ENCODE data around the gene KREMEN2.

The KREMEN2 gene

GRCh38 chr16:3013998-3014690 lies 50.1 kb downstream of the KREMEN2 start:
- Histone ChIP-seq H3K36me3 (no peaks in the 10 kb centered on the region), H3K4me3 (no peak overlapping the region), H4K20me1 (peaks cover 0 to 15% (median 0%) of the 10 kb centered on the region in 11 experiments; a peak in 5 of 22 replicates), H3K4me1 (peaks cover 6 to 28% (median 20%) of the 10 kb centered on the region in 10 experiments), H3K27me3 (peaks cover 45 to 90% (median 66%) of the 10 kb centered on the region in 11 experiments), H3K27ac (no peak overlapping the region), H3K9me3 (replicated peaks in 1 of 11) (no peaks in the 10 kb centered on the region), H3K4me2 (no peak overlapping the region), H3K9ac (no peak overlapping the region)
- no peak for TF ChIP-seq Cebpa-rat (IDR thresholded peaks at IDR 0.05)

DNA sequence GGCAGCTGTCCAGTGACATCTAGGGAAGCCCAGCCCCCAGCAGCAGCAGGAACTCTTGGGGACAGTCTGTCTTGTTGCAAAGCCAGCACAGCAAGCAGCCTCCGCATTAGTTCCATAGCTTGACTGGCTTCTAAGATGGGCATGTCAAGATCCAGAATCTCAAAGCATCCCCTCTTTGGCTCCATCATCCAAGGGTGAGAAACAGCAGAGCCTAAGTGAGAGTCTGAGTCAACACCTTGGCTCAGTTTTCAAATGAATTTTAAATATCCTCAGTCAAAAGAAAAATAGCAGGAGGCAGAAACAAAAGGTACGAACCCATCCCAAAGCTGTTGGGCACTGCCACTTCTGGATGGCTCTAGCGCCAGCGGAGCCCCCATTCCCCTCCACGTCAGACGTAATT lies 50.9 kb downstream of the KREMEN2 start:
- H3K9me3 ChIP-seq (replicated peaks in 1 of 11) = no peaks in the 10 kb centered on the region
- no peak for TF ChIP-seq Cebpa-rat (IDR thresholded peaks at IDR 0.05)
- no peak overlapping the region for H3K4me3 ChIP-seq
- peaks cover 8 to 32% (median 27%) of the 10 kb centered on the region in 10 experiments for H3K4me1 ChIP-seq
- peaks cover 0 to 15% (median 0%) of the 10 kb centered on the region in 11 experiments; a peak in 5 of 22 replicates for H4K20me1 ChIP-seq
- H3K4me2 ChIP-seq = no peak overlapping the region
- no peak overlapping the region for H3K9ac ChIP-seq
- no peaks in the 10 kb centered on the region for H3K36me3 ChIP-seq
- H3K27ac ChIP-seq = no peak overlapping the region
- peaks cover 45 to 83% (median 64%) of the 10 kb centered on the region in 11 experiments for H3K27me3 ChIP-seq

DNA sequence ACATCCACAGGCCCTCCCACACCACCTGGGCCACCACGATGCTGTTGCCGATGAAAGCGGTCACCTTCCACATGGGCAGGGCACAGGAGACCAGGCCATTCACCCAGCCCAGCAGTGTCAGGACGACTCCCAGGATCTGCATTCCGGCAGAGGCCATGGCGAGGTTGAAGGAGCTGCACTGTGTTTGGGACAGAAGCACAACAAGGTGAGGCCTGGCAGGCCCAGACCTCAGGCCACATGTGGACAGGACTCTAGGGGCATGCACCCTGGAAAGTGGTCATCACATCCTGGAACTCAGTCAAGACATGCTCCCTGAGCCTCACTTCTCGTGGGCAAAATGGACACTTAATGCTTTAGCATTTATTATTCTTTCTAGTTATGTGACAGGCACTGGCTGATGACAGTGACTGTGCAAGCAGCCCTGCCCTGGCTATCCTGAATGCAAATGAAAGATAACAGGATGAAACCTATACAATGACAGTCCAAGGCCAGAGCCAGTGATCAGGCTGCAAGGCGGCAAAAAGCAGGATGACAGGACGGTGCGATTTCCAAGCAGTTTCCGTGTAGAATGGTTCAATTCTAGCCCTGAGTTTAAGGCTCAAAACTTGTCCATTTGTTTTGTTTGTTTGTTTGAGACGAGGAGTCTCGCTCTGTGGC lies 51.9 kb downstream of the KREMEN2 start:
- Histone ChIP-seq H3K4me1 (peaks cover 9 to 41% (median 35%) of the 10 kb centered on the region in 10 experiments), H3K4me3 (no peak overlapping the region), H3K4me2 (no peak overlapping the region), H3K27ac (no peak overlapping the region), H3K9ac (no peak overlapping the region), H4K20me1 (peaks cover 0 to 21% (median 7%) of the 10 kb centered on the region in 11 experiments; a peak in 14 of 22 replicates), H3K36me3 (no peaks in the 10 kb centered on the region), H3K27me3 (peaks cover 40 to 82% (median 67%) of the 10 kb centered on the region in 11 experiments), H3K9me3 (replicated peaks in 1 of 11) (no peaks in the 10 kb centered on the region)
- TF ChIP-seq Cebpa-rat (IDR thresholded peaks at IDR 0.05) = no peak

GRCh38 chr16:3017344-3017743 lies 53.3 kb downstream of the KREMEN2 start:
- Histone ChIP-seq H3K9me3 (replicated peaks in 1 of 11) (no peaks in the 10 kb centered on the region), H3K4me3 (no peak overlapping the region), H4K20me1 (peaks cover 0 to 34% (median 20%) of the 10 kb centered on the region in 11 experiments; a peak in 19 of 22 replicates), H3K36me3 (no peaks in the 10 kb centered on the region), H3K27me3 (peaks cover 26 to 72% (median 62%) of the 10 kb centered on the region in 11 experiments), H3K27ac (no peak overlapping the region), H3K4me2 (no peak overlapping the region), H3K9ac (no peak overlapping the region), H3K4me1 (peaks cover 21 to 47% (median 44%) of the 10 kb centered on the region in 10 experiments)
- no peak for TF ChIP-seq Cebpa-rat (IDR thresholded peaks at IDR 0.05)

Data from BLaER1 treated with 17β-estradiol and CSF1 and Interleukin-3, amounts not matched to agents 10 nM and 100 nM (cell line).